ENCODE data around the gene GUCY1A2.

- TF ChIP-seq, protein P1, sequence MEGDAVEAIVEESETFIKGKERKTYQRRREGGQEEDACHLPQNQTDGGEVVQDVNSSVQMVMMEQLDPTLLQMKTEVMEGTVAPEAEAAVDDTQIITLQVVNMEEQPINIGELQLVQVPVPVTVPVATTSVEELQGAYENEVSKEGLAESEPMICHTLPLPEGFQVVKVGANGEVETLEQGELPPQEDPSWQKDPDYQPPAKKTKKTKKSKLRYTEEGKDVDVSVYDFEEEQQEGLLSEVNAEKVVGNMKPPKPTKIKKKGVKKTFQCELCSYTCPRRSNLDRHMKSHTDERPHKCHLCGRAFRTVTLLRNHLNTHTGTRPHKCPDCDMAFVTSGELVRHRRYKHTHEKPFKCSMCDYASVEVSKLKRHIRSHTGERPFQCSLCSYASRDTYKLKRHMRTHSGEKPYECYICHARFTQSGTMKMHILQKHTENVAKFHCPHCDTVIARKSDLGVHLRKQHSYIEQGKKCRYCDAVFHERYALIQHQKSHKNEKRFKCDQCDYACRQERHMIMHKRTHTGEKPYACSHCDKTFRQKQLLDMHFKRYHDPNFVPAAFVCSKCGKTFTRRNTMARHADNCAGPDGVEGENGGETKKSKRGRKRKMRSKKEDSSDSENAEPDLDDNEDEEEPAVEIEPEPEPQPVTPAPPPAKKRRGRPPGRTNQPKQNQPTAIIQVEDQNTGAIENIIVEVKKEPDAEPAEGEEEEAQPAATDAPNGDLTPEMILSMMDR (IDR thresholded peaks at IDR 0.05), result no peak
- TF ChIP-seq POLR2A (IDR thresholded peaks at IDR 0.05), result no peak
Observed at GRCh38 chr11:106990331-106990730, 27.9 kb downstream of the GUCY1A2 start.
